Measurements from ENCODE around the gene EMSY.
"Not testable (repeated sequence)": the region's sequence is repeated elsewhere in the genome, so short reads cannot be mapped to it uniquely, and the experiment has no call there.

Gene EMSY

DNA sequence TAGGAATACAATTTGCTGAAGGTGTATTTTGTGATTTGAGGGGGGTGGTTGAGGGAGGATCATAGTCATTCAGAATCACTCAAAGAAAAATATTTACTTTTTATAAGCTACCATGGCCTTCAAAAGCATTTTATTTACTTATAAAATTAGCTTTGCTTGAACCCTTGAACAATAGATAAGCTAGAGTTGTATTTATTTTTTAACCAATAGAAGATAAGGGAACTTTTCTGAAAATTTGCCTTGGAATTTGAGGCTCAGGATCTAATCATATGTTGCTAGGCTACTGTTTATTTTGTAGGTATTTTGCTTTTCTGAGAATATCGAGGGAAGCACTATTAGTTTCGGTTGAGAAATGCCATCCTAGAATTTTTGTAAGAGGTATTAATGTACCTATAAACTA, 82.1 kb downstream of the EMSY start:
- DNase-seq, result no peak

DNA sequence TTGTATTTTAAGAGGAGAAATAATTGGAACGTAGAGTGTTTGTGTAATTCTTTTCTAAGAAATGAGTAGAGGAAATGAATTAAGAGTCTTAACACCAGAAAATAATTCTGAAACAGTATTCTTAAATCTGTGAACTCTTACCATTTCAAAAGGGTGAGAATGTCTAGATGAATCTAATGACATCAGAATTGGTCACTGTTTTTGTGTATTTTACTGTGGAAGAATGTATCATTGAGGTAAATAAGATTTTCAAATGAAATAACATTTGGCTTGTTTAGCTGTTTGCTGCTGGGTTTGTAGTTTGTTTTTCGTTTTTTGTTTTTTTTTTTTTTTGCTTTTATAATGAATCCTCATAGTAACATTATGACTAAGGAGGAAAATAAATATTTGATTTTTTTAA, 97.6 kb downstream of the EMSY start:
- DNase-seq, result no peak

DNA sequence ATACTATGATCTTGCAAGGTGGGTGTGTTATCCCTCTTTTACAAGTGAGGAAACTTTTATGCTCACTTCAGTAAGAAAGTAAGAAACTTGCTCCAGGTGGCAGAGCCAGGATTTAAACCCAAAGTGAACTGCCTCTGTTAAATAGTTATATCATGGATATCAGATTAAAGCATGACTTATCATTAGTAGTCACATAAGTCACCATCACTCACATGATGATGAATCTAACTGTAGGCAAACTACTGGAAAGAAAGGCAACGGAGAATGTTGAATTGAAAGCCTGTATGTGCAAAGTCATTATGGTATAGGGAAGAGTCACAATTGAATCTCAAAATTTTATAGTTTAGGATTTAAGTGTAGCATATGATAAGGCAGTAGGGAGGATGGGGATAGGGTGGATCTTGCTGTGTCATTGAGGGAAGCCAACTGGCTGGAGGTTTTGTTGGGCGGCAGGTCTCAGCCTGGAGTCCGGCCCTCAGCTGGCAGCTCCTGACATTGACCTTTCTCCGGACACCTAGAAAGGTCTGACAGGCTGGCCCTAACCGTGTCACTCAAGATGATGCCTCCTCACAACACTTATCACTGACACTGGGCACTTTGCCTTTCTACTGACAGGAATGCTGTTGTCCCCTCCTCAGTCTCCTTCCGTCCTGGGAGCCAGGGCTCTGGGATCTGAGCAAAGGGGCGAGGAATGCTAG, 98.3 kb downstream of the EMSY start:
- DNase-seq, result no peak

DNA sequence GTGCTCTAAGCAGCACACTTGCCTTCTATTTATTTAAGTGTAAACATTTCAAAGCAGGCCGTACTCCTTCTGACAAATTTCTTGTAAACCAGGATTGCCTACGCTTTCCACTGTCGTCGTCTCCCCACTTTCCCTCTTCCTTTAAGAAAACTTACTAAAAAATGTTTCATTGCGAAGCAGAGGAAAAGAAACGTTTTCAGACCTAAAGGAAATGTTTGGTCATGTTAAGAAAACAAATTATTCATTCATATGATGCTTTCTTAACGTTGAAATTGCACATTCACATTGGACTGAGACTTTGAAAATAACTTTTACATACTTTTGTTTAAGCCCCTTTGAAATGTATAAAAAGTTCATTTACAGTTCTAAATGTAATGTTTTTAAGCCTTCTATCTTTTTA, 106.0 kb downstream of the EMSY start:
- DNase-seq, result no peak

- DNase-seq, result no peak
Measured at GRCh38 chr11:76551400-76551799, 106.6 kb downstream of the EMSY start.

DNA sequence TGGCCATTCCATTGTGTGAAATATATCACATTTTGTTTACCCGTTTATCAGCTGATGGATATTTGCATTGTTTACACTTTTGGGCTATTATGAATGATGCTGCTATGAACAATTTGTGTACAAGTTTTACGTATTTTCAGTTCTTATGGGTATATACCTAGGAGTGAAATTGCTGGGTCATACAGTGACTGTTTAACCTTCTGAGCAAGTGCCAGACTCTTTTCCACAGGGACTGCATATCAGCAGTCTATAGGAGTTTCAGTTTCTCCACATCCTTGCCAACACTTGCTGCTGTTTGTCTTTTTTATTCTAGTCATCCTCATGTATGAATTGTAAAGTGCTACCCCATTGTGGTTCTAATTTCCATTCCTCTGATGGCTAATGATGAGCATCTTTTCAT, 108.2 kb downstream of the EMSY start:
- no peak for DNase-seq

DNA sequence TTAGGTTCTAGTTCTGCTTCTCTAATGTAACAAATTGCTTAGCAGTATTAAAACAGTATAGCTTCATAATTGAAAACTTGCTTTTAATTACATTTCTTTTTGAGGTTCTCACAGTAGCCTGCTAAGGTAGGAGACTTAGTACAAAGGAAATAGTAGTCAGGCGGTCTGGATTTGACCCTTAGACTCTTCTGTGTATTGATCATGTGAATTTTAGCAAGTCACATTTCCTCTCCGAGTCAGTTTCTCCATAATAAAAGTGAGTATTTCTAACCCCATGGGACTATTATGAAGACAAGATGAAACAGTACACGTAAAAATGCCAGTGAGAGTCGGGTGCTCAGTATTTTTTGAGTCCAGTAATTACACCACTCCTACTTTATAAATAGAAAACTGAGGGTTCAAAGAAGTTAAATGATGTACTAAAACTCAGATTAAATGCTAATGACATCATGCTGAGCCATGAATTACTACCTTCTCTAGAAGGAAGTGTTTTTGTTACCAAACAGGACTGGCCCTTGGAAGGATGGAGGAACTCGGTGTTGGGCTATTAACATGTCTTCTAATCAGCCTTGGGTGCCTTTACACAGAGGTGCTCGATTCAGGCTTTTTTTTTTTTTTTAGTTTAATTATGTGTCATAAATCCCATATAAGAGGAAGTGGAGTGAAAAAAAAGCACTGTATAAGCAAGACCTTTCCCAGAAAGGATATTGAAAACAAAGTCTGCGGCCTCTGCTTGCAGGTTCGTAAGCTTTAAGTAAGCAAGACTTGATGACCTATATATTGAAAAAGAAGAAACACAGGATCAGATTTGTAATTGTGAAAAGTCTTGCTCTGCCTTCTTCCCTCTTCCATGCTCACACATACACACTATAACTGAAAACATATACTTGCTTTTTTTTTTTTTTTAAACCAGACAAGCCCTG, 109.0 kb downstream of the EMSY start:
- DNase-seq, result no peak

DNA sequence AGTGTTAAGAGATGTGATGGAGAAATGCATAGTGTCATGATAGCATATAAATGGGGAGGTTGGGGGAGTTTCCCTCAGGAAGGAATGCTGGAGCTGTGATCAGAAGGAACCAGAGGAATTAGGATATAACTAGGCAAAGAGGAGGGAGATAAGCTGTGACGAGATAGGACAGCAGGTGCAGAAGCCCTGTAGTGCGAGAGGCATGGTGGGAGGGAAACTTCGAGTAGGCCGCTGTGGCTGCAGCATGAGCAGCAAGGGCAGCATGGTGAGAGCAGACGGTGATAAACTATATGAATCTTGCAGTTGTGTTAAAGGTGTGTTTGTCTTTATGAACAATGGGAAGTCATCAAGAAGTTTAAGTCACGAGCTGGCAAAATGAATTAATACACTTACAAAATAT, 109.9 kb downstream of the EMSY start:
- DNase-seq, result no peak

- no peak for DNase-seq
Measured at GRCh38 chr11:76557466-76557865, 112.6 kb downstream of the EMSY start.

- no peak for DNase-seq
Measured at GRCh38 chr11:76558473-76558872, 113.7 kb downstream of the EMSY start.

DNA sequence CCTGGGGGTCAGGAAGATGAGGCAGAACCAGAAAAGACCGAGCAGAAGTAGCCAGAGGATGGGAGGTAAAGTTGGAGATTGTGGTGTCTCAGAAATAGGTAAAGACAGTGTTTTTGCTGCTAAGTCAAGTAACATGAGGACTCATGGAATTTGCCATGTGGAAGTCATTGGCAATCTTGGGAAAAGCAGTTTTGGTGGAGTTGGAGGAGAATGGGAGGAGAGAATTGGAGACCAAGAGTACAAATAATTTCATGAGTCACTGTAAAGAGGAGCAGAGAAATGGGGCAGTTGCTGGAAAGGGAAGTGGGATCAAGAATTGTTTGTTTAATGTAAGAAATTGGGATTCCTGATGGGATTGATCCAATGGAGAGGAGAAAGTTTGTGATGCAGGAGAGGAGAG, 114.1 kb downstream of the EMSY start:
- no peak for DNase-seq

DNA sequence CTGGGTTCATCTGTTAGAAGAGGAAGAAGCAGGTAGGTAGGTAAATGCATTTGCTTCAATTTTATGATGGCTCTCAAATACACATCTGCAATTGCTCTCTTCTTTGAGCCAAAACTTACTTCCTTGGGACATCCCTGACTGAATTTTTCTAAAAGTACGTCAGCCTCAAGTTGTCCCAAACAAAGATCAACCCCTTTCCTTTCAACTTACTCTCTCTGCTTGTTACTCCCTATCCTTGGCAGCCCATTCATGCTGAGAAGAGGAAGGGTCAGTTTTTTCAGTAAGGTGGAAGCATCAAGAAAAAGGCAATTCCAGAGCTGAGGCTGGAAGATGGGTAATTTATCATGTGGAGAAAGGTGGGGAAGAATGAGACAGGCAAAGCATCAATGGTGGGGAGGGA, 114.5 kb downstream of the EMSY start:
- no peak for DNase-seq

GRCh38 chr11:76560219-76560618, 115.4 kb downstream of the EMSY start:
- DNase-seq, result no peak

GRCh38 chr11:76561245-76561644, 116.4 kb downstream of the EMSY start:
- DNase-seq, result no peak

GRCh38 chr11:76562541-76562940, 117.7 kb downstream of the EMSY start:
- DNase-seq, result no peak

DNA sequence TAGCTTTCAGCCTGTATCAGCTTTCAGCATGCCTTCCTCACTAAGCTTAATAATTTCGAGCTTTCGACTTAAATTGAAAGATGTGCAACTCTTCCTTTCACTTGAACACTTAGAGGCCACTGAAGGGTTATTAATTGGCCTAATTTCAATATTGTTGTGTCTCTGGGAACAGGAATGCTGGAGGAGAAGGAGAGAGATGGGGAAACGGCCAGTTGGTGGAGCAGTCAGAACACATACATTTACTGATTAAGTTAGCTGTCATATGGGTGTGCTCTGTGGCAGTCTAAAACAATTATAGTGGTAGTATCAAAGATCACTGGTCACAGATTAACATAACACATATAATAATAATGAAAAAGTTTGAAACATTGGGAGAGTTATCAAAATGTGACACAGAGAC, 119.5 kb downstream of the EMSY start:
- no peak for DNase-seq

GRCh38 chr11:76566811-76567210, 122.0 kb downstream of the EMSY start:
- no peak for DNase-seq

- DNase-seq, result no peak
Measured at GRCh38 chr11:76567261-76567660, 122.4 kb downstream of the EMSY start.

GRCh38 chr11:76568139-76568538, 123.3 kb downstream of the EMSY start:
- no peak for DNase-seq

GRCh38 chr11:76568621-76569020, 123.8 kb downstream of the EMSY start:
- no peak for DNase-seq

GRCh38 chr11:76572181-76572875, 127.5 kb downstream of the EMSY start:
- DNase-seq, result not testable (repeated sequence)

- no peak for DNase-seq
Measured at GRCh38 chr11:76574406-76574805, 129.6 kb downstream of the EMSY start.

- DNase-seq, result no peak
Measured at GRCh38 chr11:76574879-76575278, 130.1 kb downstream of the EMSY start.

Measured in NCI-H1436 treated with DMSO at 0.1 percent for 48 hours (cell line).